Panc1 (cell line): ENCODE results near the gene BAIAP3. TPM values are rescaled to one million over a fixed set of nuclear protein-coding genes. Genes with fewer than 3 reads are reported as not detected.

ENCODE experiments used
- ATAC-seq: fragments of 200-7000 bp; cut with Tn5 transposase; 2 replicates; pipeline ENCODE4 v1.9.1; 2020; ENCODE audit warnings: mild to moderate bottlenecking, moderate library complexity
- BruUV-seq: library from RNA; stranded (reverse); fragments of 400-500 nt; replicated peaks from 2 replicates; lab custom pipeline; 2021; lab: Mats Ljungman, UMichigan
- CTCF ChIA-PET: fragments of 300-600 bp; sonication (Branson Sonifier 250); formaldehyde crosslinking; loops from one replicate; lab custom pipeline; 2022; ENCODE audit warnings: antibody characterized with exemption; lab: Charles Lee
- POLR2A ChIA-PET: fragments of 300-600 bp; sonication (Branson Sonifier 250); formaldehyde crosslinking; loops from one replicate; lab custom pipeline; 2022; ENCODE audit warnings: antibody characterized with exemption; lab: Charles Lee
- DNase-seq: peaks from one replicate; pipeline ENCODE4 v3.0.0-alpha.2; 2010; ENCODE audit warnings: low read depth, low spot score
- H3K27ac ChIP-seq: 2 replicates; pipeline ENCODE4 v1.5.1; 2011; ENCODE audit warnings: mild to moderate bottlenecking, low read length, inconsistent platforms
- H3K27me3 ChIP-seq: fragments of 200-500 bp; sonication (Bioruptor generic); 2 replicates; pipeline ENCODE4 v1.6.0; 2014; ENCODE audit warnings: low read length, inconsistent platforms; ENCODE audit not compliant: control insufficient read depth, insufficient read depth
- H3K36me3 ChIP-seq: fragments of 200-500 bp; sonication (Bioruptor generic); 2 replicates; pipeline ENCODE4 v1.5.1; 2014; ENCODE audit warnings: inconsistent platforms, mild to moderate bottlenecking, low read length, moderate library complexity; ENCODE audit not compliant: control insufficient read depth, insufficient read depth
- H3K4me1 ChIP-seq: 2 replicates; pipeline ENCODE4 v1.5.1; 2011; ENCODE audit warnings: inconsistent platforms, mild to moderate bottlenecking, low read length, moderate library complexity; ENCODE audit not compliant: control insufficient read depth, insufficient read depth
- H3K4me3 ChIP-seq, 2 experiments: 2 replicates each; pipeline ENCODE4 v1.5.1; 2011 to 2012; ENCODE audit warnings: low read depth in 2 of 2, low read length in 2 of 2, mild to moderate bottlenecking in 2 of 2, inconsistent platforms in 1 of 2, moderate library complexity in 1 of 2
- H3K9me3 ChIP-seq: fragments of 200-500 bp; sonication (Bioruptor generic); 2 replicates; pipeline ENCODE4 v1.5.1; 2014; ENCODE audit warnings: low read depth, mild to moderate bottlenecking, inconsistent platforms, low read length, moderate library complexity; ENCODE audit not compliant: control insufficient read depth, insufficient read depth
- POLR2AphosphoS5 ChIP-seq: IDR thresholded peaks from 2 replicates; pipeline ENCODE4 v1.6.1; 2012; ENCODE audit warnings: mild to moderate bottlenecking, low read depth, low read length, moderate library complexity
- SIN3A ChIP-seq: IDR thresholded peaks from 2 replicates; pipeline ENCODE4 v1.6.1; 2012; ENCODE audit warnings: low read depth, mild to moderate bottlenecking, low read length, moderate library complexity, borderline replicate concordance; ENCODE audit not compliant: insufficient read depth
- TCF7L2 ChIP-seq: IDR thresholded peaks from 2 replicates; pipeline ENCODE4 v1.6.1; 2011; ENCODE audit warnings: mild to moderate bottlenecking, low read depth, low read length, inconsistent platforms
- in situ Hi-C: cut with HindIII; loops from 2 replicates; pipeline ENCODE4 v1.10.0; 2016; ENCODE audit warnings: low sequenced_read_pairs, low pct_unique_long_range_greater_than_20kb
- intact Hi-C: fragments of 100-400 bp; cut with micrococcal nuclease; formaldehyde crosslinking; loops from one replicate; pipeline ENCODE4 v1.10.0; 2022; ENCODE audit not compliant: unreplicated experiment
- total RNA-seq: library from RNA; stranded (reverse); gene quantifications from one replicate; pipeline ENCODE4 v1.2.1, GENCODE V29; 2021; ENCODE audit not compliant: unreplicated experiment
- TF ChIP-seq, protein P1 (sequence below): fragments of 450-650 bp; IDR thresholded peaks from 2 replicates; pipeline ENCODE4 v1.5.1; 2017; ENCODE audit warnings: mild to moderate bottlenecking
- TF ChIP-seq, protein P2 (sequence below), 2 experiments: IDR thresholded peaks; 2 replicates each; pipeline ENCODE4 v1.6.1; 2011 to 2012; ENCODE audit warnings: low read depth in 2 of 2, control low read depth in 1 of 2, low read length in 1 of 2, mild to moderate bottlenecking in 1 of 2, moderate library complexity in 1 of 2; ENCODE audit not compliant: insufficient read depth in 1 of 2

BAIAP3 gene
- total RNA-seq, 1 experiment from 2014 or later = 9.4 TPM

DNA sequence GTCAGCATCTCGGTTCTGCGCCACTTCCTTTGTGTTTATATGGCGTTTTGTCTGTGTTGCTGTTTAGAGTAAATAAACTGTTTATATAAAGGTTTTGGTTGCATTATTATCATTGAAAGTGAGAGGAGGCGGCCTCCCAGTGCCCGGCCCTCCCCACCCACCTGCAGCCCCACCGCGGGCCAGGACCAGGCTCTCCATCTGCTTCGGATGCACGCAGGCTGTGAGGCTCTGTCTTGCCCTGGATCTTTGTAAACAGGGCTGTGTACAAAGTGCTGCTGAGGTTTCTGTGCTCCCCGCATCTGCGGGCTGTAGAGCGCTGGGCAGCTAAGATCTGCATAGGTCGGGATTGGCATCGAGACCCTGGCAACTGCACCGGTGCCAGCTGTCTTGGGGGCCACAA, 8.2 kb upstream of the BAIAP3 start:
- H3K27me3 ChIP-seq = no peaks in the 10 kb centered on the region
- no peaks in the 10 kb centered on the region for H3K4me1 ChIP-seq
- POLR2A ChIA-PET = no interaction called here
- intact Hi-C loops (no loop called here), in situ Hi-C loops (no loop called here)
- ATAC-seq = peak; percentile 30
- no peaks in the 10 kb centered on the region for H3K9me3 ChIP-seq
- no TSS peak for BruUV-seq
- H3K4me3 ChIP-seq = no peak overlapping the region
- no peak overlapping the region for H3K27ac ChIP-seq
- H3K36me3 ChIP-seq = peaks cover under 1% of the 10 kb centered on the region; the same call in 1 of the 2 replicates
- CTCF ChIA-PET = no interaction called here
- TF ChIP-seq TCF7L2 = no peak
- TF ChIP-seq, protein P1, sequence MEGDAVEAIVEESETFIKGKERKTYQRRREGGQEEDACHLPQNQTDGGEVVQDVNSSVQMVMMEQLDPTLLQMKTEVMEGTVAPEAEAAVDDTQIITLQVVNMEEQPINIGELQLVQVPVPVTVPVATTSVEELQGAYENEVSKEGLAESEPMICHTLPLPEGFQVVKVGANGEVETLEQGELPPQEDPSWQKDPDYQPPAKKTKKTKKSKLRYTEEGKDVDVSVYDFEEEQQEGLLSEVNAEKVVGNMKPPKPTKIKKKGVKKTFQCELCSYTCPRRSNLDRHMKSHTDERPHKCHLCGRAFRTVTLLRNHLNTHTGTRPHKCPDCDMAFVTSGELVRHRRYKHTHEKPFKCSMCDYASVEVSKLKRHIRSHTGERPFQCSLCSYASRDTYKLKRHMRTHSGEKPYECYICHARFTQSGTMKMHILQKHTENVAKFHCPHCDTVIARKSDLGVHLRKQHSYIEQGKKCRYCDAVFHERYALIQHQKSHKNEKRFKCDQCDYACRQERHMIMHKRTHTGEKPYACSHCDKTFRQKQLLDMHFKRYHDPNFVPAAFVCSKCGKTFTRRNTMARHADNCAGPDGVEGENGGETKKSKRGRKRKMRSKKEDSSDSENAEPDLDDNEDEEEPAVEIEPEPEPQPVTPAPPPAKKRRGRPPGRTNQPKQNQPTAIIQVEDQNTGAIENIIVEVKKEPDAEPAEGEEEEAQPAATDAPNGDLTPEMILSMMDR = no peak
- no peak for TF ChIP-seq POLR2AphosphoS5
- TF ChIP-seq SIN3A = no peak
- TF ChIP-seq, protein P2, sequence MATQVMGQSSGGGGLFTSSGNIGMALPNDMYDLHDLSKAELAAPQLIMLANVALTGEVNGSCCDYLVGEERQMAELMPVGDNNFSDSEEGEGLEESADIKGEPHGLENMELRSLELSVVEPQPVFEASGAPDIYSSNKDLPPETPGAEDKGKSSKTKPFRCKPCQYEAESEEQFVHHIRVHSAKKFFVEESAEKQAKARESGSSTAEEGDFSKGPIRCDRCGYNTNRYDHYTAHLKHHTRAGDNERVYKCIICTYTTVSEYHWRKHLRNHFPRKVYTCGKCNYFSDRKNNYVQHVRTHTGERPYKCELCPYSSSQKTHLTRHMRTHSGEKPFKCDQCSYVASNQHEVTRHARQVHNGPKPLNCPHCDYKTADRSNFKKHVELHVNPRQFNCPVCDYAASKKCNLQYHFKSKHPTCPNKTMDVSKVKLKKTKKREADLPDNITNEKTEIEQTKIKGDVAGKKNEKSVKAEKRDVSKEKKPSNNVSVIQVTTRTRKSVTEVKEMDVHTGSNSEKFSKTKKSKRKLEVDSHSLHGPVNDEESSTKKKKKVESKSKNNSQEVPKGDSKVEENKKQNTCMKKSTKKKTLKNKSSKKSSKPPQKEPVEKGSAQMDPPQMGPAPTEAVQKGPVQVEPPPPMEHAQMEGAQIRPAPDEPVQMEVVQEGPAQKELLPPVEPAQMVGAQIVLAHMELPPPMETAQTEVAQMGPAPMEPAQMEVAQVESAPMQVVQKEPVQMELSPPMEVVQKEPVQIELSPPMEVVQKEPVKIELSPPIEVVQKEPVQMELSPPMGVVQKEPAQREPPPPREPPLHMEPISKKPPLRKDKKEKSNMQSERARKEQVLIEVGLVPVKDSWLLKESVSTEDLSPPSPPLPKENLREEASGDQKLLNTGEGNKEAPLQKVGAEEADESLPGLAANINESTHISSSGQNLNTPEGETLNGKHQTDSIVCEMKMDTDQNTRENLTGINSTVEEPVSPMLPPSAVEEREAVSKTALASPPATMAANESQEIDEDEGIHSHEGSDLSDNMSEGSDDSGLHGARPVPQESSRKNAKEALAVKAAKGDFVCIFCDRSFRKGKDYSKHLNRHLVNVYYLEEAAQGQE (IDR thresholded peaks at IDR 0.05; ENCODE audit: insufficient read depth in 1 of 2, low read depth in 2 of 2, low read length in 1 of 2) = no peak
- no peak for DNase-seq

DNA sequence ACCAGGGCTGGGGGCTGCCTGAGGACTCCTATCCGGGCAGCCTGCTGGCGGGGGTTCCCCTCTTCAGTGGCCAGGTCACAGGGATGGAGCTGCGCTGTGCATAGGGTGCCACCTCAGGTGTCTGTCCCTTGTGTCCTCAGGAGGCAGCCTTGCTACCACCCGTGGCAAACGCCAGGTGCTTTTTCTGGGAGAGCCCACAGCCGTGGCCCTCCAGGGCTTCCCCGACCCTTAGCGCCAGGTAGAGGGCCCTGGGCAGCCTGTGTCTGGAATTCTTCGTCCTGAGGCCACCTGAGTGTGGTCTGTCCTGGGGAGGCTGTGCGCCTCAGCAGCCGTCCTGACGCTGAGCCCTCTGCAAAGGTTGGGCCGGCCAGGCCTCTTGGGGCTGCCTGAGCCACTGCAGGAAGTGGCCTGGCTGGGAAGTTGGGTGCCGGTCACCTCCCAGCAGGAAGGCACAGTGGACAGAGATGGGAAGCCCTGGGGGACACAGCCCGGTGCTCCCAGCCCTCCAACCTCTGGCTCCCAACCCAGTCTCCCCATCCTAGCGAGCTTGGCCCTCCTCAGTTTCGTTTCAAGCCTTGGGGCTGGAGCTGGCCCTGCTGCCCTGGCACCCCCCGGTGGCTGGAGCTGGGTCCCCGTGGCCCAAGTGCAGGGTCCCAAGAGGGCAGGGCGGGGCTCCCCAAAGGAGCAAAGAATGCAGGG, 7.6 kb upstream of the BAIAP3 start:
- in situ Hi-C loops (no loop called here), intact Hi-C loops (no loop called here)
- no peak overlapping the region for H3K4me3 ChIP-seq
- TF ChIP-seq SIN3A (no peak), POLR2AphosphoS5 (peak; percentile 45; the same call in 1 of the 2 replicates)
- ChIA-PET CTCF (no interaction called here), POLR2A (no interaction called here)
- ATAC-seq (peak; percentile 47), DNase-seq (no peak)
- H3K9me3 ChIP-seq = no peaks in the 10 kb centered on the region
- no peaks in the 10 kb centered on the region for H3K36me3 ChIP-seq
- no peaks in the 10 kb centered on the region for H3K4me1 ChIP-seq
- no TSS peak for BruUV-seq
- H3K27ac ChIP-seq = no peak overlapping the region
- H3K27me3 ChIP-seq = no peaks in the 10 kb centered on the region

DNA sequence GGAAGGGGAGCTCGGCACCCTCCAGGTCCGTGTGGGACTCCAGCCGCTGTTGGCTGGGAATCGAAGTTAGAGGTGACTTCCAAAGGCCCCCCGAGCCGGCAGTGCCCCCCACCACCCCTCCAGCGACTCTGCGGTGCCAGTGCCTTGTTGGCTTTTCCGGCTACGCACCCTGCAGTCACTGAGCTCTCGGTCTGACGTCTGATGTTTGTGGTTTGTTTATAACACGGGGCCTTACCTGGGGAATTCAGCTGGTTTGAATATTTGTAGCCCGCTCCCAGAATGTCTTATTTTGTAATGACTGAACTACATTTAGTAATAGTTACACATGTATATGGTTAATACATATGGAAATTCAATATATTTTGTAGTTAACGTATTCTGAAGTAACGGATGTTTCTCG, 7.1 kb upstream of the BAIAP3 start:
- no TSS peak for BruUV-seq
- no peak for DNase-seq
- no peak overlapping the region for H3K27ac ChIP-seq
- H3K4me3 ChIP-seq = no peak overlapping the region
- TF ChIP-seq POLR2AphosphoS5 (no peak), SIN3A (no peak), TCF7L2 (no peak)
- TF ChIP-seq, protein P1 = no peak
- TF ChIP-seq, protein P2 (IDR thresholded peaks at IDR 0.05; ENCODE audit: insufficient read depth in 1 of 2, low read depth in 2 of 2, low read length in 1 of 2) = no peak
- ATAC-seq = no peak
- H3K9me3 ChIP-seq = no peaks in the 10 kb centered on the region
- H3K36me3 ChIP-seq = no peaks in the 10 kb centered on the region
- H3K27me3 ChIP-seq = no peaks in the 10 kb centered on the region
- CTCF ChIA-PET = no interaction called here
- intact Hi-C loops = no loop called here
- POLR2A ChIA-PET = interaction anchor here (0.6 kb wide), 1 partner anchor 387 kb away, joined by 7 read pairs; no protein-coding TSS in a partner anchor
- peaks cover 2% of the 10 kb centered on the region for H3K4me1 ChIP-seq
- in situ Hi-C loops = no loop called here
